Heart right ventricle (tissue), 16 donors: ENCODE measurements around the gene EMC1. TPM values are rescaled to one million over a fixed set of nuclear protein-coding genes. Genes with fewer than 3 reads are reported as not detected.
"Not testable (repeated sequence)": the region's sequence is repeated elsewhere in the genome, so short reads cannot be mapped to it uniquely, and the experiment has no call there.

Experiments
- ATAC-seq, 8 donors: fragments of 200-7000 bp; cut with Tn5 transposase; one replicate each; pipeline ENCODE4 v1.9.1; 2020; ENCODE audit warnings: mild to moderate bottlenecking in 8 of 8, moderate library complexity in 8 of 8, moderate number of reproducible peaks in 1 of 8
- DNase-seq, 2 donors: peaks; one replicate each; pipeline ENCODE4 v3.0.0-alpha.2; 2020
- H3K27ac ChIP-seq, 10 donors: fragments of 200-600 bp; sonication (generic) in 2 of 10; one replicate each; pipeline versions ENCODE4 v1.5.0 to v1.8.0; 2020 to 2022; ENCODE audit warnings: mild to moderate bottlenecking in 3 of 10
- H3K27me3 ChIP-seq, 7 donors: fragments of 200-600 bp; one replicate each; pipeline ENCODE4 v1.8.0; 2021 to 2022; ENCODE audit warnings: mild to moderate bottlenecking in 2 of 7
- H3K36me3 ChIP-seq, 9 donors: fragments of 200-600 bp; sonication (generic) in 1 of 9; one replicate each; pipeline versions ENCODE4 v1.5.0 to v1.8.0; 2020 to 2022; ENCODE audit warnings: mild to moderate bottlenecking in 2 of 9
- H3K4me1 ChIP-seq, 9 donors: fragments of 200-600 bp; sonication (generic) in 1 of 9; one replicate each; pipeline versions ENCODE4 v1.5.0 to v1.8.0; 2020 to 2022; ENCODE audit warnings: mild to moderate bottlenecking in 4 of 9
- H3K4me3 ChIP-seq, 10 donors: fragments of 200-600 bp; sonication (generic) in 2 of 10; one replicate each; pipeline versions ENCODE4 v1.5.0 to v1.8.0; 2020 to 2022; ENCODE audit warnings: mild to moderate bottlenecking in 7 of 10, moderate library complexity in 2 of 10
- H3K9me3 ChIP-seq, 11 donors: fragments of 200-600 bp in 10 of 11; sonication (generic) in 2 of 11; one replicate each; pipeline versions ENCODE4 v1.5.0 to v1.8.0; 2013 to 2022; ENCODE audit warnings: mild to moderate bottlenecking in 2 of 11, control low read depth in 1 of 11, moderate library complexity in 1 of 11
- WGBS, 2 donors: extraction: QIAGEN DNeasy Blood & Tissue Kit; methylation state at CpG; one replicate each; pipeline ENCODE4 v1.1.7; 2013; ENCODE audit warnings: inconsistent platforms in 1 of 2; 5-methylcytosine and 5-hydroxymethylcytosine counted together
- intact Hi-C, 10 donors: fragments of 100-400 bp; cut with DNase I; formaldehyde crosslinking; loops; one replicate each; pipeline versions ENCODE4 v1.11.1 to v1.14.2; 2022
- polyA plus RNA-seq, 2 donors: library from polyadenylated mRNA; stranded (reverse); fragments of 200-250 nt; gene quantifications; one replicate each; pipeline ENCODE4 v1.2.3, GENCODE V29; 2013
- total RNA-seq, 10 donors: library from RNA; stranded (reverse); fragmentation: NEBNext Ultra II Directional in 3 of 10; extraction: Animal tissue kit (Norgen Biotek cat#: 25700) in 3 of 10; gene quantifications; one replicate each; pipeline versions ENCODE4 v1.2.1 to v1.2.4, GENCODE V29; 2021 to 2023
- TF ChIP-seq, protein P1 (sequence below), 9 donors: fragments of 200-600 bp; sonication (generic) in 2 of 9; IDR thresholded peaks; one replicate each; pipeline versions ENCODE4 v1.5.0 to v1.8.0; 2021 to 2022; ENCODE audit warnings: antibody characterized with exemption in 9 of 9, mild to moderate bottlenecking in 5 of 9, moderate library complexity in 1 of 9
- donor health status: Arrhythmogenic right ventricular cardiomyopathy.
- donor health status: ischemic (EF 13 %, LVEDD 7.1; RV severe dilation, severe dysfunction).
- donor health status: healthy with polysubstance abuse.
- donor health status: DM: no; HTN: yes; CAD: no.
- donor health status: DM: no; HTN: no; CAD: no.
- donor health status: ischemic (EF 25% LVEDD 6.9; RV normal size, moderate dysfunction).
- donor health status: ischemic (EF 25% LVEDD 5.7; RV mildly dilated, moderate dysfunction).
- donor health status: healthy.
- donor health status: DM: yes; HTN: yes; CAD: no.
- donor health status: Ischemic cardiomyopathy.
- donor health status: ischemic (EF 35%, LVEDD 5.7; RV mildly dilated, moderate dysfunction).
- donor health status: nonischemic (EF 11% LVEDD 7.7; RV severe dilation, severe dysfunction).
- donor health status: DM: yes; HTN: yes; CAD: no.
- donor health status: PGD.
- donor health status: ischemic (EF 29% LVEDD 5.4; RV normal size, mild dysfunction).
- donor health status: nonischemic (EF 23%, LVEDD 6.1; RV moderate dilation, normal function).

Gene EMC1
- total and polyA plus RNA-seq, 12 donors: 14.9 to 33.2 (median 27.3) TPM

DNA sequence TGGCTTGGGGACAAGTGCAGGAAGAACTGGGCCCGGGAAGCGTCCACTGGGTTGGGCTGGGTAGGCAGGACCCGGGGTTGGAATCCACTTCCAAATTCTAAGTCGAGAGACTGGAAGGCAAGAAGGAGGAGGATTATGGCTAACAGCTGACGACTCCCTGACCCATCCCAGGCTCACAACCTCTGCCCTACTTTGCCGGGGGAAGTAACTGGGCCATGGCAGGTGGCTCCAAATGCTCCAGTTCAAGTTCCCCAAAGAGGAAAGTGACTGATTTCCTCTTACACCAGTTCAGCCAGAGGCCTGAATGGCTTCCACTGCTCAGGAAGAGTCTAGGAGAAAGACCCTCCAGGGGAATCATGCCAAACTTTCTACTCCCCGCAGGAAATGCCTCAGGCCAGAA lies 11.4 kb downstream of the EMC1 start:
- TF ChIP-seq, protein P1, sequence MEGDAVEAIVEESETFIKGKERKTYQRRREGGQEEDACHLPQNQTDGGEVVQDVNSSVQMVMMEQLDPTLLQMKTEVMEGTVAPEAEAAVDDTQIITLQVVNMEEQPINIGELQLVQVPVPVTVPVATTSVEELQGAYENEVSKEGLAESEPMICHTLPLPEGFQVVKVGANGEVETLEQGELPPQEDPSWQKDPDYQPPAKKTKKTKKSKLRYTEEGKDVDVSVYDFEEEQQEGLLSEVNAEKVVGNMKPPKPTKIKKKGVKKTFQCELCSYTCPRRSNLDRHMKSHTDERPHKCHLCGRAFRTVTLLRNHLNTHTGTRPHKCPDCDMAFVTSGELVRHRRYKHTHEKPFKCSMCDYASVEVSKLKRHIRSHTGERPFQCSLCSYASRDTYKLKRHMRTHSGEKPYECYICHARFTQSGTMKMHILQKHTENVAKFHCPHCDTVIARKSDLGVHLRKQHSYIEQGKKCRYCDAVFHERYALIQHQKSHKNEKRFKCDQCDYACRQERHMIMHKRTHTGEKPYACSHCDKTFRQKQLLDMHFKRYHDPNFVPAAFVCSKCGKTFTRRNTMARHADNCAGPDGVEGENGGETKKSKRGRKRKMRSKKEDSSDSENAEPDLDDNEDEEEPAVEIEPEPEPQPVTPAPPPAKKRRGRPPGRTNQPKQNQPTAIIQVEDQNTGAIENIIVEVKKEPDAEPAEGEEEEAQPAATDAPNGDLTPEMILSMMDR (IDR thresholded peaks at IDR 0.05): no peak
- Histone ChIP-seq H3K4me1 (peaks cover 0 to 15% (median 0%) of the 10 kb centered on the region in 9 donors), H3K9me3 (no peaks in the 10 kb centered on the region), H3K36me3 (peaks cover 0 to 100% (median 76%) of the 10 kb centered on the region in 9 donors), H3K27me3 (no peaks in the 10 kb centered on the region), H3K27ac (peak overlapping the region in 1 of 10 donors; percentile 31), H3K4me3 (no peak overlapping the region)
- no peak for DNase-seq
- intact Hi-C loops: loop anchor here in 9 of 10 donors (2.0 to 10.0 kb wide), 7 partner anchors 55 to 643 kb away; partner anchors contain the start of gene ALDH4A1 (in 2 of the 9)
- WGBS, 2 donors: 87 to 94% methylated on average over 7 of the region's 7 CpGs
- no peak for ATAC-seq

DNA sequence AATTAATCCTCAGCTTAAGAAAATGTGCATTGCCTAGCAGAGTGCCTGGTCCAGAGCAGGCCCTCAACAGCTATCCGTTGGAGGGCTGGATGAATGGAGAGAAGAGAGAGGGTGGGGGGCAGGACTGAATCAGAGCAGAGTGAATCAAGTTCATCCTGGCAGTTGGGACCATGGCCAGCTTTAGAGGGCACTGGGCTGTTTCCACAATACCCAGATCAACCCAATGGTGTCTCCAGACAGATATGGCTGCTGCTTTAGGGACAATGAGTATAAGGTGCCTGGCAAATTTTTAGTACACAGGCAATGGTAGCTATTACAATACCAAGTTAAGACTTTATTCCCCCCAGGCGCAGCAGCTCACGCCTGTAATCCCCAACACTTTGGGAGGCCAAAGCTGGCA lies 17.1 kb downstream of the EMC1 start:
- ATAC-seq (peak in 2 of 8 donors; percentile 48 to 59), DNase-seq (no peak)
- WGBS, 2 donors: 90 to 96% methylated on average over 3 of the region's 3 CpGs
- Histone ChIP-seq H3K9me3 (no peaks in the 10 kb centered on the region), H3K4me1 (peaks cover 0 to 22% (median 11%) of the 10 kb centered on the region in 9 donors), H3K27ac (peak overlapping the region in 1 of 10 donors; percentile 64), H3K27me3 (no peaks in the 10 kb centered on the region), H3K4me3 (no peak overlapping the region), H3K36me3 (peaks cover 0 to 100% (median 52%) of the 10 kb centered on the region in 9 donors)
- TF ChIP-seq, protein P1 (IDR thresholded peaks at IDR 0.05): no peak
- intact Hi-C loops: loop anchor here in 1 of 10 donors (10.0 kb wide), 1 partner anchor 329 kb away; the partner anchor contains the start of gene ALDH4A1

DNA sequence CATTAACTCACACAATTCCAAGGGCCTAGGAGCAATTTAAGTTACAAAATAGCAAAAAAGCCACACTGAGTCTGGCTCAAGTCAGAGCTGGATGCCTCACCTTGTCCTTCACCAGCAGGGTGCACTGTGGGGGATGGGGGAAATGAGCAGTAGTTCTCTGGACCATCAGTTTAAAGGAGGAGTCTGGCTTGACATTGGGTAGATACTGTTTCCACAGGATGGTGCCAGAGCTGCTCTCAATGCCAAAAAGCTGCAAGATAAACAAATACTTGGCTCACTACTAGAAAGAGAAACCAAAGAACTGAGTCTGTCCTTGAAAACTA lies 18.8 kb downstream of the EMC1 start:
- Histone ChIP-seq H3K36me3 (peaks cover 0 to 100% (median 44%) of the 10 kb centered on the region in 9 donors), H3K9me3 (no peaks in the 10 kb centered on the region), H3K27ac (peak overlapping the region in 7 of 10 donors; percentile 13 to 64 (median 52)), H3K4me3 (no peak overlapping the region), H3K27me3 (no peaks in the 10 kb centered on the region), H3K4me1 (peaks cover 0 to 22% (median 11%) of the 10 kb centered on the region in 9 donors)
- TF ChIP-seq, protein P1 (IDR thresholded peaks at IDR 0.05): peak in 4 of 9 donors; percentile 10 to 33 (median 12)
- ATAC-seq: peak; percentile 59 to 94 (median 88)
- DNase-seq: peak in 1 of 2 donors; percentile 56
- intact Hi-C loops: loop anchor here in 1 of 10 donors (10.0 kb wide), 1 partner anchor 328 kb away; the partner anchor contains the start of gene ALDH4A1

DNA sequence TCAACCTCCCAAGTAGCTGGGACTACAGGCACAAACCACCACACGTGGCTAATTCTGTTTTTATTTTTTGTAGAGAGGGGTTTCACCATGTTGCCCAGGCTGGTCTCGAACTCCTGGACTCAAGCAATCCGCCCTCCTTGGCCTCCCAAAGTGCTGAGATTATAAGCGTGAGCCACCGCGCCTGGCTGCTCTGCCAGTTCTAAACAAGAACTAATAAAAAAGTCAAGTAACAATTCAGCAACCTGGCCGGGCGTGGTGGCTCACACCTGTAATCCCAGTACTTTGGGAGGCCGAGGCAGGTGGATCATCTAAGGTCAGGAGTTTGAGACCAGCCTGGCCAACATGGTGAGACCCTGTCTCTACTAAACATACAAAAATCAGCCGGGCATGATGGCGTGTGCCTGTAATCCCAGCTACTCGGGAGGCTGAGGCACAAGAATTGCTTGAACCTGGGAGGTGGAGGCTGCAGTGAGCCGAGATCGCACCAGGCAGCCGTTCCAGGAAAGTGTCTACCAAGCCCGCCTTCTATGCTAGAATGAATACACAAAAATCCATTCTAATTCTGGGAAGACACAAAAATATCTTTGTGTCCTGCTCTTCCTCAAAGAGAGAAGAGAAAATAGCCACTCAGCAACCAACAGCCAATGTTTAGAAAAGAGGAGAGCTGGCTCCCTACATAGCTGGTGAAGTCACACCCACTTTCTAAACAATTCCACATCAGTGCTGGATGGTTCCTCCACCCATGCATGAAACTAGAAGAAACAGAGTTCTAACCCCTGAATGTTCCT lies 19.4 kb downstream of the EMC1 start:
- ATAC-seq: peak in 6 of 8 donors; percentile 8 to 30 (median 13)
- peaks cover 0 to 100% (median 44%) of the 10 kb centered on the region in 9 donors for H3K36me3 ChIP-seq
- DNase-seq, H3K4me3 ChIP-seq, H3K27me3 ChIP-seq, H3K9me3 ChIP-seq: not testable (repeated sequence)
- H3K4me1 ChIP-seq: peaks cover 0 to 22% (median 11%) of the 10 kb centered on the region in 9 donors
- intact Hi-C loops: loop anchor here in 1 of 10 donors (10.0 kb wide), 1 partner anchor 327 kb away; the partner anchor contains the start of gene ALDH4A1
- WGBS, 2 donors: 93 to 95% methylated on average over 16 of the region's 16 CpGs
- H3K27ac ChIP-seq: peak overlapping the region in 7 of 10 donors; percentile 10 to 64 (median 36)
